Endothelial cell of umbilical vein (primary cell): Measurements from ENCODE around the gene TRAIP.

ENCODE experiments used
- EZH2 ChIP-seq: IDR thresholded peaks from 2 replicates; pipeline ENCODE4 v1.6.1; 2012; ENCODE audit warnings: borderline replicate concordance, low read depth, mild to moderate bottlenecking, moderate library complexity, low read length, inconsistent platforms; ENCODE audit not compliant: severe bottlenecking
- MYC ChIP-seq: IDR thresholded peaks from one replicate; pipeline ENCODE4 v1.6.1; 2011; ENCODE audit warnings: mild to moderate bottlenecking, low read depth, low read length
- POLR2A ChIP-seq: IDR thresholded peaks from 2 replicates; pipeline ENCODE4 v1.6.1; 2012; ENCODE audit warnings: low read depth, mild to moderate bottlenecking, control low read depth, low read length
- TF ChIP-seq, protein P1 (sequence below), 2 donors: IDR thresholded peaks; 1 replicate in 1 of 2; 2 replicates in 1 of 2; pipeline ENCODE4 v1.5.1; 2011; ENCODE audit warnings: low read length in 2 of 2, mild to moderate bottlenecking in 2 of 2, moderate library complexity in 2 of 2, control low read depth in 1 of 2, inconsistent platforms in 1 of 2, low read depth in 1 of 2; ENCODE audit not compliant: insufficient read depth in 1 of 2; ENCODE audit errors: extremely low read depth in 1 of 2

DNA sequence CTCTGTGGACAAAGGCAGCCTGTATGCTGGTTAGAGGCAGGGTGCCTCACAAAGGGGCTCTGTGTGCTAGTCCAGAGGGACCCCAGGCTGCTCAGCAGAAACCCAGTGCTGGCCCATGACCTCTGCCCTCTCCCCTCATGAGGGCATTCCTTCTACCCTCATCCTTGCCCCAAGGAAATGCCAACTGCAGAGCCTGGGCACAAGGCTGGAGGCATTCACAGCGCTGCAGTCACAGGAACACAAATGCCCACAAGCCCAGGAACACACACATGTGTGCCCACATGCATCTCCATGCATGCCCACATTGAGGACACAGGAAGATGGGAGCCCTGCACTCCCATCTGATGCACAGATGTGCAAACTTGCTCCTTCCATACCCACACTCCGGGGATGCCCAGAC lies 49.5 kb downstream of the TRAIP start:
- TF ChIP-seq, protein P1, sequence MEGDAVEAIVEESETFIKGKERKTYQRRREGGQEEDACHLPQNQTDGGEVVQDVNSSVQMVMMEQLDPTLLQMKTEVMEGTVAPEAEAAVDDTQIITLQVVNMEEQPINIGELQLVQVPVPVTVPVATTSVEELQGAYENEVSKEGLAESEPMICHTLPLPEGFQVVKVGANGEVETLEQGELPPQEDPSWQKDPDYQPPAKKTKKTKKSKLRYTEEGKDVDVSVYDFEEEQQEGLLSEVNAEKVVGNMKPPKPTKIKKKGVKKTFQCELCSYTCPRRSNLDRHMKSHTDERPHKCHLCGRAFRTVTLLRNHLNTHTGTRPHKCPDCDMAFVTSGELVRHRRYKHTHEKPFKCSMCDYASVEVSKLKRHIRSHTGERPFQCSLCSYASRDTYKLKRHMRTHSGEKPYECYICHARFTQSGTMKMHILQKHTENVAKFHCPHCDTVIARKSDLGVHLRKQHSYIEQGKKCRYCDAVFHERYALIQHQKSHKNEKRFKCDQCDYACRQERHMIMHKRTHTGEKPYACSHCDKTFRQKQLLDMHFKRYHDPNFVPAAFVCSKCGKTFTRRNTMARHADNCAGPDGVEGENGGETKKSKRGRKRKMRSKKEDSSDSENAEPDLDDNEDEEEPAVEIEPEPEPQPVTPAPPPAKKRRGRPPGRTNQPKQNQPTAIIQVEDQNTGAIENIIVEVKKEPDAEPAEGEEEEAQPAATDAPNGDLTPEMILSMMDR (IDR thresholded peaks at IDR 0.05; ENCODE audit: extremely low read depth in 1 of 2, insufficient read depth in 1 of 2, low read depth in 1 of 2, low read length in 2 of 2): no peak
- TF ChIP-seq EZH2 (no peak), MYC (no peak), POLR2A (no peak)
